ENCODE results near the gene KNTC1. TPM values are rescaled to one million over a fixed set of nuclear protein-coding genes. Genes with fewer than 3 reads are reported as not detected.
A peak's percentile ranks its signal among the peaks of the same experiment; 100 is the strongest.

Gene KNTC1
- total RNA-seq, 1 experiment from 2014 or later = 67.7 TPM

GRCh38 chr12:122668268-122668667 lies 141.2 kb downstream of the KNTC1 start:
- ChIA-PET POLR2A (ENCODE audit: unreplicated experiment) (no interaction called here), CTCF (no interaction called here)
- Histone ChIP-seq H3K27me3 (ENCODE audit: insufficient read depth, low read depth) (no peaks in the 10 kb centered on the region), H3K36me3 (ENCODE audit: low read depth) (no peaks in the 10 kb centered on the region), H3K9me3 (ENCODE audit: insufficient read depth, low read depth) (no peaks in the 10 kb centered on the region), H3K4me2 (no peak overlapping the region), H2AFZ (no peak overlapping the region), H3K4me1 (replicated peaks; ENCODE audit: insufficient read depth) (peaks cover 21% of the 10 kb centered on the region), H3K9me2 (ENCODE audit: insufficient read depth) (no peaks in the 10 kb centered on the region), H3K79me2 (ENCODE audit: low read depth) (no peaks in the 10 kb centered on the region), H4K20me1 (ENCODE audit: insufficient read depth) (no peaks in the 10 kb centered on the region), H3F3A (ENCODE audit: insufficient read depth, low read depth) (peaks cover 20% of the 10 kb centered on the region), H3K4me3 (no peak overlapping the region), H3K27ac (no peak overlapping the region)
- BruUV-seq (replicated peaks) = no TSS peak
- TF ChIP-seq CTCF (conservative IDR thresholded peaks at IDR 0.05) (no peak), EZH2 (IDR thresholded peaks at IDR 0.05; ENCODE audit: low read depth) (no peak)
- intact Hi-C loops (cut with micrococcal nuclease; ENCODE audit: unreplicated experiment) = no loop called here
- no peak for DNase-seq

DNA sequence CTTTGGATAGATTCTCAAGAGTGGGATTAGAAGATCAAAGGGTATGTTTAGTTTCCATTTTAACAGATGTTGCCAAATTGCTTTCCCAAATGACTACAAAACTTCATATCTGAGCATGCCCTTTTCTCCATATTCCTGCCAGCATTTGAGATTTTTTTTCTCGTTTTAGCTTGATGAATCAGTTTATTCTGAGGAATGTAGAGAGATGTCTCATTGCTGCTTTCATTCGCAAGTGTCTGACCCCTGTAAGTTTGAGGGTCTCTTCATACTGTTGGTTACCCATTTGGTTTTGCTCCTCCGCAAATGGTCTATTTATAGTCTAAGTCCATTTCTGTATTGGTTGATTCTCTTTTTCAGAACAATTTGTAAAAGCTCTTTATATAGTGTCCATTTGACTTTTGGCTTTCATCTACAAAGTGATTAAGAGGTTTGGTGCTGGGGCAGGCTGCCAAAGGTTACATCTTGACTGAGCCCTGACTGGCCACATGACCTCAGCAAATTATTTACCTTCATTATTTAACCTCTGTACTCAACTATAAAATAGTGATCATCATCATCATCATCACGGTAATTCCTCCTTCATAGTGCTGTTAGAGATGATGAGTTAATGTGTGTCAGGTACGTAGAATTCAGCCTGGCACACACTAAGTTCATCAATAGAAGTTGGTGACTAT lies 142.5 kb downstream of the KNTC1 start:
- Histone ChIP-seq H3K79me2 (ENCODE audit: low read depth) (no peaks in the 10 kb centered on the region), H3K4me1 (replicated peaks; ENCODE audit: insufficient read depth) (peaks cover 21% of the 10 kb centered on the region), H3F3A (ENCODE audit: insufficient read depth, low read depth) (peaks cover 20% of the 10 kb centered on the region), H4K20me1 (ENCODE audit: insufficient read depth) (no peaks in the 10 kb centered on the region), H3K27me3 (ENCODE audit: insufficient read depth, low read depth) (no peaks in the 10 kb centered on the region), H3K36me3 (ENCODE audit: low read depth) (no peaks in the 10 kb centered on the region), H3K9me2 (ENCODE audit: insufficient read depth) (no peaks in the 10 kb centered on the region), H3K4me2 (peak overlapping the region; percentile 78), H3K9me3 (ENCODE audit: insufficient read depth, low read depth) (no peaks in the 10 kb centered on the region), H2AFZ (no peak overlapping the region), H3K27ac (peak overlapping the region; percentile 80), H3K4me3 (peak overlapping the region; percentile 40; the same call in 1 of the 2 replicates)
- ChIA-PET POLR2A (ENCODE audit: unreplicated experiment) (interaction anchor here (0.6 to 0.7 kb wide), 2 partner anchors 9 to 542 kb away, joined by 6 to 27 read pairs; no protein-coding TSS in a partner anchor), CTCF (interaction anchor here (0.6 kb wide), 1 partner anchor 124 kb away, joined by 6 read pairs; no protein-coding TSS in a partner anchor)
- TF ChIP-seq EZH2 (IDR thresholded peaks at IDR 0.05; ENCODE audit: low read depth) = no peak
- TF ChIP-seq CTCF (conservative IDR thresholded peaks at IDR 0.05) = no peak
- peak; percentile 29 to 80 for DNase-seq
- intact Hi-C loops (cut with micrococcal nuclease; ENCODE audit: unreplicated experiment) = no loop called here
- BruUV-seq (replicated peaks) = no TSS peak

GRCh38 chr12:122672515-122672914 lies 145.5 kb downstream of the KNTC1 start:
- Histone ChIP-seq H3K4me1 (replicated peaks; ENCODE audit: insufficient read depth) (peaks cover 25% of the 10 kb centered on the region), H3K27me3 (ENCODE audit: insufficient read depth, low read depth) (no peaks in the 10 kb centered on the region), H3K9me2 (ENCODE audit: insufficient read depth) (no peaks in the 10 kb centered on the region), H3K27ac (no peak overlapping the region), H2AFZ (no peak overlapping the region), H3F3A (ENCODE audit: insufficient read depth, low read depth) (peaks cover 20% of the 10 kb centered on the region), H3K4me3 (no peak overlapping the region), H3K79me2 (ENCODE audit: low read depth) (no peaks in the 10 kb centered on the region), H4K20me1 (ENCODE audit: insufficient read depth) (no peaks in the 10 kb centered on the region), H3K36me3 (ENCODE audit: low read depth) (no peaks in the 10 kb centered on the region), H3K4me2 (no peak overlapping the region), H3K9me3 (ENCODE audit: insufficient read depth, low read depth) (no peaks in the 10 kb centered on the region)
- TF ChIP-seq EZH2 (IDR thresholded peaks at IDR 0.05; ENCODE audit: low read depth) (no peak), CTCF (conservative IDR thresholded peaks at IDR 0.05) (no peak)
- no peak for DNase-seq
- no TSS peak for BruUV-seq (replicated peaks)
- intact Hi-C loops (cut with micrococcal nuclease; ENCODE audit: unreplicated experiment) = no loop called here
- ChIA-PET POLR2A (ENCODE audit: unreplicated experiment) (no interaction called here), CTCF (interaction anchor here (0.5 kb wide), 1 partner anchor 1053 kb away, joined by 9 read pairs; no protein-coding TSS in a partner anchor)

Other genes with a start within 250 kb of the KNTC1 start
- 80.8 and 86.9 TPM in 2 replicates for gene CLIP1, start 104.6 kb upstream of the KNTC1 start, total RNA-seq (2021)
- 16.7 and 24.3 TPM in 2 replicates for gene ZCCHC8, start 26.3 kb upstream of the KNTC1 start, total RNA-seq (2021)
- gene RSRC2, start 313 bp upstream of the KNTC1 start, total RNA-seq (2021) = 61.2 and 64.5 TPM in 2 replicates
- gene HCAR2, start 176.1 kb downstream of the KNTC1 start, total RNA-seq (2021) = 2.0 and 2.6 TPM in 2 replicates
- 0.38 and 0.44 TPM in 2 replicates for gene HCAR3, start 189.6 kb downstream of the KNTC1 start, total RNA-seq (2021)
- gene HCAR1, start 203.6 kb downstream of the KNTC1 start, total RNA-seq (2021) = 4.2 and 5.2 TPM in 2 replicates
- gene DENR, start 225.6 kb downstream of the KNTC1 start, total RNA-seq (2021) = 53.0 and 66.6 TPM in 2 replicates
- gene CCDC62, start 247.3 kb downstream of the KNTC1 start, total RNA-seq (2021) = 0.41 and 0.58 TPM in 2 replicates